ENCODE measurements around the gene SLC17A3.

SLC17A3 gene

DNA sequence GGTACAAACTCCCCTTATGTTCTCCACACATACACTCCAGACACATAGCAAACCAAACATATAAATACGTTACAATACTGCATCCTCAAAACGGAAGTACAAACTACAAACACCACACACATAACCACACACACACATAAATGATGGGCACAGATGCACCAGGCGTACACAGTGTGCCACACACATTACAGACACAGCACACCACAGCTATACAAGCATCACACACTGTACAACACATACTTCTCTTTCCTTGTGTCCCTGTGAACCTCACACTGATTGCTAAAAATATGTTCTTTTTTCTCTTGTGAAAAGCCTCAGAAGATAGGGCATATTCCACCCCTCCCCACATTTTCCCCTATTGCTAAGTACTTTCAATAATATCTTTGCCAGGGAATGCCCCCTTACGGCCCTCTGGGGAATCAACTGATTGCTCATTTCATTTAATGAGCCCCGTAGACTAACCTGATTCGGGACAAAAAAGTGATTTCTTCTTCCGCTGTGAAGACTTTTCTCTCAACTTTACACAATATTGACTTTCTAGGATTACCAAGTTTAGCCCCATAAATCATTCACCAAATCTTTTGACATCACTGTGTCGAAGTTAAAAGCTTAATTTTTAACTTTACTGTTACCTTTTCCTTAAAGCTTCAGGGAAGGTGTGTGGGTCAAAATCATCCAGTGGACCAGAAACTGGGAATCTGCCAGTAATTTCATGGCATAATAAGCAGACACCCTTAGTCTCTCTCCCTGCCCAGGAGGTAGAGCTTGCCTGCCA is 42.3 kb downstream of the SLC17A3 start, which contains the start of gene SLC17A1:
SLC17A1 (minus strand) TSS at position 521 of the 775 bp plus-strand sequence. CDS start 1,495 bp downstream, outside the sequence.
- no peaks in the 10 kb centered on the region for H3K79me2 ChIP-seq (ENCODE audit: control insufficient read depth, insufficient read depth, low read length)

DNA sequence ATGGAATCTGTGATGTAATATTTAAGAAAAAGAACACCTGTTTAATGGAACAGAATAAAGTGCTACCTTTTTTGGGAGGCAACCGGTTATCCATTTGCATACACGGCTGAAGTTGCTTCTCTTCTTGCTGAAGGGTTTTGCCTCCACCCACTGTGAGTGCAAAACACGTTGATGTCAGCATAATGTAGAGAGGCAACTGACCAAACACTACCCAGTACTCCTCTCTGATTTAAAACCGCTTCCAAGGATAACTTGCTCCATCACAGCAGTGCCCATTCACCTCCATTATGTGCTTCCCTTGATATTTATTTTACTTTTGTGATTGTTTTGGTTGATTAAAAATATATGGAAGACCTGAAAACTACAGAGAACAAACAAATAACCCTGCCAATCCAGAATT is 43.6 kb downstream of the SLC17A3 start:
- no peak overlapping the region for H3K9ac ChIP-seq (ENCODE audit: low read length)
- no peak for DNase-seq
- no peak overlapping the region for H2BK5ac ChIP-seq (ENCODE audit: low read length)
- no peak overlapping the region for H3K27ac ChIP-seq (ENCODE audit: low read depth, low read length)
- H3K36me3 ChIP-seq (ENCODE audit: control insufficient read depth, insufficient read depth, low read length) = no peaks in the 10 kb centered on the region
- H3K56ac ChIP-seq (ENCODE audit: low read length) = no peak overlapping the region
- no peak overlapping the region for H2BK120ac ChIP-seq (ENCODE audit: low read depth, low read length)
- no CpG with 5 or more reads among the region's 4 CpGs for WGBS (ENCODE audit: extremely low coverage, insufficient coverage, low lambda C conversion rate)
- no peaks in the 10 kb centered on the region for H3K79me2 ChIP-seq (ENCODE audit: control insufficient read depth, insufficient read depth, low read length)
- H3K23ac ChIP-seq (ENCODE audit: low read length) = no peak overlapping the region
- H4K5ac ChIP-seq (ENCODE audit: low read length) = no peak overlapping the region
- no peak overlapping the region for H4K8ac ChIP-seq (ENCODE audit: low read depth, low read length)
- H2BK15ac ChIP-seq (replicated peaks; ENCODE audit: low read depth) = no peak overlapping the region
- H3K4me1 ChIP-seq (ENCODE audit: control insufficient read depth, low read depth, low read length) = no peaks in the 10 kb centered on the region
- no peak overlapping the region for H3K4me2 ChIP-seq (ENCODE audit: low read length)
- no peak overlapping the region for H3K4me3 ChIP-seq (ENCODE audit: low read length)
- no peaks in the 10 kb centered on the region for H3K27me3 ChIP-seq (ENCODE audit: insufficient read depth, low read length, poor library complexity)
- H3K4ac ChIP-seq (ENCODE audit: low read depth, low read length) = no peak overlapping the region
- H3K18ac ChIP-seq (ENCODE audit: low read length) = no peak overlapping the region
- H2AK5ac ChIP-seq (ENCODE audit: low read length) = no peak overlapping the region
- no peaks in the 10 kb centered on the region for H3K79me1 ChIP-seq (ENCODE audit: low read length)

More for the DNA sequence above, 42.3 kb downstream of the SLC17A3 start, which contains the start of gene SLC17A1:
- H2AK5ac ChIP-seq (ENCODE audit: low read length) = no peak within 1 kb of the TSS
- H2BK15ac ChIP-seq (replicated peaks; ENCODE audit: low read depth) = no peak within 1 kb of the TSS
- no peak within 1 kb of the TSS for H2BK120ac ChIP-seq (ENCODE audit: low read depth, low read length)
- no peaks in the 10 kb centered on the region for H3K27me3 ChIP-seq (ENCODE audit: insufficient read depth, low read length, poor library complexity)
- DNase-seq = no peak
- H3K4me2 ChIP-seq (ENCODE audit: low read length) = no peak within 1 kb of the TSS
- WGBS (ENCODE audit: extremely low coverage, insufficient coverage, low lambda C conversion rate) = 100% methylated on average over 2 of the region's 8 CpGs
- H3K56ac ChIP-seq (ENCODE audit: low read length) = no peak within 1 kb of the TSS
- no peak within 1 kb of the TSS for H4K5ac ChIP-seq (ENCODE audit: low read length)
- H2BK5ac ChIP-seq (ENCODE audit: low read length) = no peak within 1 kb of the TSS
- no peak within 1 kb of the TSS for H3K4me3 ChIP-seq (ENCODE audit: low read length)
- H3K9ac ChIP-seq (ENCODE audit: low read length) = no peak within 1 kb of the TSS
- H3K4ac ChIP-seq (ENCODE audit: low read depth, low read length) = no peak within 1 kb of the TSS
- no peak within 1 kb of the TSS for H3K27ac ChIP-seq (ENCODE audit: low read depth, low read length)
- no peak within 1 kb of the TSS for H4K8ac ChIP-seq (ENCODE audit: low read depth, low read length)
- H3K18ac ChIP-seq (ENCODE audit: low read length) = no peak within 1 kb of the TSS
- H3K23ac ChIP-seq (ENCODE audit: low read length) = no peak within 1 kb of the TSS
- H3K36me3 ChIP-seq (ENCODE audit: control insufficient read depth, insufficient read depth, low read length) = no peaks in the 10 kb centered on the region
- H3K79me1 ChIP-seq (ENCODE audit: low read length) = no peaks in the 10 kb centered on the region
- no peaks in the 10 kb centered on the region for H3K4me1 ChIP-seq (ENCODE audit: control insufficient read depth, low read depth, low read length)

DNA sequence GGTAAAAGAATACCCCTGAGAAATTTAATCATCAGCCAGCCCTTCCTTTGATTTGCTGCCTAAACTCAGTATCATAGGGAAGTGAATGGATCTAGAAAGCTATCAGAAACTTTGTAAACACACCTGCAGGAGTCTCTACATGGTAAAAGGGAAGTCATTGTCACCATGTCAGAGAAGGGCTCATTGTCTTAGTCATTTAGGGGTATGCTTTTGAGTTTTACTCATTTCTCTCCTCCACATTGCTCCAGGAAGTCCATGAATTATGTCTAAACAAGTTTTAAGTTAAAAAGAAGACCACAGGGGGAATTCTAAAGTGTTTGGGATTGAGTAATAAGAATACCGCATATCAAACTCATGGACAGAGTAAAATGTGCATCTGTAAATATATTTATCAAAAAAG is 44.7 kb downstream of the SLC17A3 start:
- H3K56ac ChIP-seq (ENCODE audit: low read length) = no peak overlapping the region
- no peaks in the 10 kb centered on the region for H3K79me1 ChIP-seq (ENCODE audit: low read length)
- H3K79me2 ChIP-seq (ENCODE audit: control insufficient read depth, insufficient read depth, low read length) = no peaks in the 10 kb centered on the region
- H3K4ac ChIP-seq (ENCODE audit: low read depth, low read length) = no peak overlapping the region
- no peak overlapping the region for H2BK15ac ChIP-seq (replicated peaks; ENCODE audit: low read depth)
- H3K23ac ChIP-seq (ENCODE audit: low read length) = no peak overlapping the region
- no peak overlapping the region for H2BK120ac ChIP-seq (ENCODE audit: low read depth, low read length)
- WGBS (ENCODE audit: extremely low coverage, insufficient coverage, low lambda C conversion rate) = no CpG with 5 or more reads among the region's 1 CpG
- H3K9ac ChIP-seq (ENCODE audit: low read length) = no peak overlapping the region
- H3K18ac ChIP-seq (ENCODE audit: low read length) = no peak overlapping the region
- no peak overlapping the region for H2BK5ac ChIP-seq (ENCODE audit: low read length)
- H3K27ac ChIP-seq (ENCODE audit: low read depth, low read length) = no peak overlapping the region
- no peaks in the 10 kb centered on the region for H3K27me3 ChIP-seq (ENCODE audit: insufficient read depth, low read length, poor library complexity)
- DNase-seq = no peak
- no peak overlapping the region for H4K8ac ChIP-seq (ENCODE audit: low read depth, low read length)
- no peaks in the 10 kb centered on the region for H3K36me3 ChIP-seq (ENCODE audit: control insufficient read depth, insufficient read depth, low read length)
- no peak overlapping the region for H2AK5ac ChIP-seq (ENCODE audit: low read length)
- H3K4me3 ChIP-seq (ENCODE audit: low read length) = no peak overlapping the region
- H3K4me2 ChIP-seq (ENCODE audit: low read length) = no peak overlapping the region
- no peak overlapping the region for H4K5ac ChIP-seq (ENCODE audit: low read length)
- no peaks in the 10 kb centered on the region for H3K4me1 ChIP-seq (ENCODE audit: control insufficient read depth, low read depth, low read length)

DNA sequence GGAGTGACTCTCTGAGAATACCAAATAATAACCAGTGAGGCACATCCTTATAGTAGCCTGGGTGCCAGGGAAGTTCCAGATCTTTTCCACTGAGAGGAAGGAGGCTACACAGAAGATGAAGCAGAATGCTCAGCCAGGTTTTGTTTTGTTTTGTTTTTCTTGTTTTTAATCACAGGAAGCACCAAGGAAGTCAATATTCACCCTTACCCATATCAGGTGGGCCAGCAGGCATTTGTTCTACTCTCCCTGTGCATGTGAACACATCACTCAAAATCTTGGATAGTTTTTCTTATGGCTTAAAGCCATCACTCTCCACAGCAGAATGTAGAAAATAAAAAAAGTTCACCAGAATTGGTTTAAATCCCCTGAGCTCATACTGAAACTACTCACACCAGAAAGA is 52.7 kb downstream of the SLC17A3 start:
- Histone ChIP-seq H2AK5ac (ENCODE audit: low read length) (no peak overlapping the region), H4K8ac (ENCODE audit: low read depth, low read length) (no peak overlapping the region), H2BK15ac (replicated peaks; ENCODE audit: low read depth) (no peak overlapping the region), H3K36me3 (ENCODE audit: control insufficient read depth, insufficient read depth, low read length) (no peaks in the 10 kb centered on the region), H3K4me3 (ENCODE audit: low read length) (no peak overlapping the region), H2BK120ac (ENCODE audit: low read depth, low read length) (no peak overlapping the region), H3K23ac (ENCODE audit: low read length) (no peak overlapping the region), H3K4me1 (ENCODE audit: control insufficient read depth, low read depth, low read length) (no peaks in the 10 kb centered on the region), H4K5ac (ENCODE audit: low read length) (no peak overlapping the region), H3K18ac (ENCODE audit: low read length) (no peak overlapping the region), H3K4me2 (ENCODE audit: low read length) (no peak overlapping the region), H3K27ac (ENCODE audit: low read depth, low read length) (no peak overlapping the region), H3K56ac (ENCODE audit: low read length) (no peak overlapping the region), H3K27me3 (ENCODE audit: insufficient read depth, low read length, poor library complexity) (no peaks in the 10 kb centered on the region), H3K79me2 (ENCODE audit: control insufficient read depth, insufficient read depth, low read length) (no peaks in the 10 kb centered on the region), H3K9ac (ENCODE audit: low read length) (no peak overlapping the region), H2BK5ac (ENCODE audit: low read length) (no peak overlapping the region), H3K79me1 (ENCODE audit: low read length) (no peaks in the 10 kb centered on the region), H3K4ac (ENCODE audit: low read depth, low read length) (no peak overlapping the region)
- no peak for DNase-seq

DNA sequence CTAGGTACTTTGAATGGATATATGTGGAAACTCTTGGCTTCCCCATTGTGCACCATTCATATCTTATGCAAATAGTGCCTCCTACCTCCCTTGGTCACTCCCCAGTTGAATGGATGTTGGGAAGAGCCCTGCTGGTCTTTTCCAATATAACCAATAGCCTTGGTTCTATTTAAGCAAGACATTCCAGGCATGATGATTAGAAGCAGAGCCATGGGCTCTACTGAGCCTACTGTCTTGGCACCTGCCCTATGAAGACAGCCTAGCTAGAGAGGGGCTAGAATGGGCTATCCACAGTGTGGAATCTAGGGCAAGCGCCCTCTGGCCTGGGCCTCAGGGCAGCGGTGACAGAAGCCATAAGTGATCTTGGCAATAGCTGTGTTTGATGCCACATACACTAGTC is 57.8 kb downstream of the SLC17A3 start:
- no peak overlapping the region for H4K8ac ChIP-seq (ENCODE audit: low read depth, low read length)
- H2AK5ac ChIP-seq (ENCODE audit: low read length) = no peak overlapping the region
- H3K4me3 ChIP-seq (ENCODE audit: low read length) = no peak overlapping the region
- H3K36me3 ChIP-seq (ENCODE audit: control insufficient read depth, insufficient read depth, low read length) = no peaks in the 10 kb centered on the region
- no peak for DNase-seq
- no peak overlapping the region for H3K9ac ChIP-seq (ENCODE audit: low read length)
- no peak overlapping the region for H2BK15ac ChIP-seq (replicated peaks; ENCODE audit: low read depth)
- H3K56ac ChIP-seq (ENCODE audit: low read length) = no peak overlapping the region
- H3K27me3 ChIP-seq (ENCODE audit: insufficient read depth, low read length, poor library complexity) = no peaks in the 10 kb centered on the region
- H3K79me2 ChIP-seq (ENCODE audit: control insufficient read depth, insufficient read depth, low read length) = no peaks in the 10 kb centered on the region
- WGBS (ENCODE audit: extremely low coverage, insufficient coverage, low lambda C conversion rate) = no CpG with 5 or more reads among the region's 2 CpGs
- no peak overlapping the region for H3K4ac ChIP-seq (ENCODE audit: low read depth, low read length)
- H3K4me2 ChIP-seq (ENCODE audit: low read length) = no peak overlapping the region
- no peak overlapping the region for H3K27ac ChIP-seq (ENCODE audit: low read depth, low read length)
- no peak overlapping the region for H2BK5ac ChIP-seq (ENCODE audit: low read length)
- no peak overlapping the region for H3K23ac ChIP-seq (ENCODE audit: low read length)
- H3K79me1 ChIP-seq (ENCODE audit: low read length) = no peaks in the 10 kb centered on the region
- no peaks in the 10 kb centered on the region for H3K4me1 ChIP-seq (ENCODE audit: control insufficient read depth, low read depth, low read length)
- H2BK120ac ChIP-seq (ENCODE audit: low read depth, low read length) = no peak overlapping the region
- H4K5ac ChIP-seq (ENCODE audit: low read length) = no peak overlapping the region
- H3K18ac ChIP-seq (ENCODE audit: low read length) = no peak overlapping the region

DNA sequence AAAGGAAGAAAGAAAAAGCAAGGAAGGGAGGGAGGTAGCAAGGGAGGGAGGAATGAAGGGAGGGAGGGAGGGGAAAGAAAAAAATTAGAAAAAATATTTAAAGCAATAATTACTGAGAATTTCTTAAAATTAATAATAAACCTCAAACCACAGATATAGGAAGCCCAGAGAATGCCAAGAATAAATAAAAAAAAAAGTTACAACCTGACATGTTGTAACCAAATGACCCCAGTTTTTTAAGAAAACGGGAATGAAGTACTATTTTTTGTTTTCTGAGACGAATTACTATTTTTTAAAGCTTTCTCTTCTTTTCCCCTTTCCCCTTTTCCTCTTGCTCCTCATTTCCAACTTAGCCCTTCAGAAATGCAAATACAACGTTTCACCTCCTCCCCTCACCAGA is 58.8 kb downstream of the SLC17A3 start:
- WGBS (ENCODE audit: extremely low coverage, insufficient coverage, low lambda C conversion rate) = no CpG with 5 or more reads among the region's 3 CpGs
- no peak overlapping the region for H3K56ac ChIP-seq (ENCODE audit: low read length)
- no peaks in the 10 kb centered on the region for H3K27me3 ChIP-seq (ENCODE audit: insufficient read depth, low read length, poor library complexity)
- H3K36me3 ChIP-seq (ENCODE audit: control insufficient read depth, insufficient read depth, low read length) = no peaks in the 10 kb centered on the region
- H2AK5ac ChIP-seq (ENCODE audit: low read length) = no peak overlapping the region
- no peaks in the 10 kb centered on the region for H3K79me1 ChIP-seq (ENCODE audit: low read length)
- no peak overlapping the region for H3K4me2 ChIP-seq (ENCODE audit: low read length)
- no peaks in the 10 kb centered on the region for H3K79me2 ChIP-seq (ENCODE audit: control insufficient read depth, insufficient read depth, low read length)
- no peak overlapping the region for H2BK15ac ChIP-seq (replicated peaks; ENCODE audit: low read depth)
- no peak overlapping the region for H3K18ac ChIP-seq (ENCODE audit: low read length)
- no peak overlapping the region for H2BK5ac ChIP-seq (ENCODE audit: low read length)
- H4K8ac ChIP-seq (ENCODE audit: low read depth, low read length) = no peak overlapping the region
- no peak overlapping the region for H2BK120ac ChIP-seq (ENCODE audit: low read depth, low read length)
- H3K9ac ChIP-seq (ENCODE audit: low read length) = no peak overlapping the region
- no peak overlapping the region for H3K4me3 ChIP-seq (ENCODE audit: low read length)
- H4K5ac ChIP-seq (ENCODE audit: low read length) = no peak overlapping the region
- H3K27ac ChIP-seq (ENCODE audit: low read depth, low read length) = no peak overlapping the region
- DNase-seq = no peak
- no peaks in the 10 kb centered on the region for H3K4me1 ChIP-seq (ENCODE audit: control insufficient read depth, low read depth, low read length)
- no peak overlapping the region for H3K4ac ChIP-seq (ENCODE audit: low read depth, low read length)
- H3K23ac ChIP-seq (ENCODE audit: low read length) = no peak overlapping the region
